ENCODE measurements around the gene PANK4. TPM values are rescaled to one million over a fixed set of nuclear protein-coding genes. Genes with fewer than 3 reads are reported as not detected.

PANK4 gene
- total and polyA plus RNA-seq, 12 donors = 13.8 to 50.2 (median 28.4) TPM

DNA sequence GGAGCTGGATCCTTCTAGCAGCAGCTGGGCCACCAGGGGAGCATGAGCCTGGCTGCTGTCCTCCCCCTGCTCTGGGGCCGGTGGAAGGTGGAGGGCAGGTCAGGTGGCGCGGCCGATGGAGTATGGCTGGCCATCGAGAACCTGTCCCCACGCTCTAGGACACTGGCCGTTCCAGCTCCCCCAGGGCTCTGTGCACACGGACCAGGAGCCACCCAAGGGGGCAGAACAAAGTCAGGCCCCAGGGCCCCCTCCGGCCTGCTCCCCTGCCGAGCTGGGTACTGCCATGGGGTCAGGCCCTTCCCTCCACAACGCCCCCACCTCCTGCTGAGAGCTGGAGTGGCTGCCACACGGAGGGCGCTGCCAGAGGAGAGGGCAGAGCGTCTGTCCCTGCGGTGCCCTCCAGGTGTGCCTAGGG lies 54.8 kb downstream of the PANK4 start:
- 80 to 81% methylated on average over 14 to 15 of the region's 15 CpGs; no CpG with 5 or more reads in 2 of the 4 donors for WGBS, 4 donors
- no peak overlapping the region for H3K4me3 ChIP-seq
- TF ChIP-seq, protein P1, sequence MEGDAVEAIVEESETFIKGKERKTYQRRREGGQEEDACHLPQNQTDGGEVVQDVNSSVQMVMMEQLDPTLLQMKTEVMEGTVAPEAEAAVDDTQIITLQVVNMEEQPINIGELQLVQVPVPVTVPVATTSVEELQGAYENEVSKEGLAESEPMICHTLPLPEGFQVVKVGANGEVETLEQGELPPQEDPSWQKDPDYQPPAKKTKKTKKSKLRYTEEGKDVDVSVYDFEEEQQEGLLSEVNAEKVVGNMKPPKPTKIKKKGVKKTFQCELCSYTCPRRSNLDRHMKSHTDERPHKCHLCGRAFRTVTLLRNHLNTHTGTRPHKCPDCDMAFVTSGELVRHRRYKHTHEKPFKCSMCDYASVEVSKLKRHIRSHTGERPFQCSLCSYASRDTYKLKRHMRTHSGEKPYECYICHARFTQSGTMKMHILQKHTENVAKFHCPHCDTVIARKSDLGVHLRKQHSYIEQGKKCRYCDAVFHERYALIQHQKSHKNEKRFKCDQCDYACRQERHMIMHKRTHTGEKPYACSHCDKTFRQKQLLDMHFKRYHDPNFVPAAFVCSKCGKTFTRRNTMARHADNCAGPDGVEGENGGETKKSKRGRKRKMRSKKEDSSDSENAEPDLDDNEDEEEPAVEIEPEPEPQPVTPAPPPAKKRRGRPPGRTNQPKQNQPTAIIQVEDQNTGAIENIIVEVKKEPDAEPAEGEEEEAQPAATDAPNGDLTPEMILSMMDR (IDR thresholded peaks at IDR 0.05) = no peak
- no peak for TF ChIP-seq POLR2A (IDR thresholded peaks at IDR 0.05)
- H3K4me1 ChIP-seq (replicated peaks in 1 of 2) = peaks cover 11 to 24% of the 10 kb centered on the region in 2 donors
- H3K9me3 ChIP-seq (replicated peaks in 1 of 3) = no peaks in the 10 kb centered on the region
- intact Hi-C loops (cut with DNase I) = no loop called here
- H3K27ac ChIP-seq = no peak overlapping the region
- no peaks in the 10 kb centered on the region for H3K36me3 ChIP-seq (replicated peaks in 1 of 2)
- DNase-seq = no peak
- peaks cover 13% of the 10 kb centered on the region for H3K27me3 ChIP-seq

DNA sequence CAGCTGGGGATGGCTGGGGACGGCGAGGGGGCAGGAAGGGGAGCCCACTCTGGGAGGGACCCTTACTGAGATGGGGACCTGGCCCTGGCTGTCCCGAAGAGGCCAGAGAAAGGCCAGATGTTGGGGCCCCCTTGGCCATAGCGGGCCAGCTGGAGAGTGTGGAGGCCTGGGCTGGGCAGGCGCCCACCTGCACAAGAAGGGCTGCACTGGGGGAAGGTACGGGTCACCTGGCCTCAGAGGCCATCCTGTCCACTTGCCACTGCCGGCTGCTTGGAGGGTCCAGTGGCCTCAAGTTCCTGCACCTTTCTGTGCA lies 55.3 kb downstream of the PANK4 start:
- WGBS, 4 donors = 74 to 100% (median 80%) methylated on average over 1 to 7 of the region's 7 CpGs
- H3K36me3 ChIP-seq (replicated peaks in 1 of 2) = no peaks in the 10 kb centered on the region
- no peak for TF ChIP-seq POLR2A (IDR thresholded peaks at IDR 0.05)
- TF ChIP-seq, protein P1 (IDR thresholded peaks at IDR 0.05) = no peak
- H3K4me1 ChIP-seq (replicated peaks in 1 of 2) = peaks cover 11 to 24% of the 10 kb centered on the region in 2 donors
- no peak overlapping the region for H3K4me3 ChIP-seq
- H3K27me3 ChIP-seq = peaks cover 18% of the 10 kb centered on the region
- H3K27ac ChIP-seq = no peak overlapping the region
- no peaks in the 10 kb centered on the region for H3K9me3 ChIP-seq (replicated peaks in 1 of 3)
- intact Hi-C loops (cut with DNase I) = no loop called here
- no peak for DNase-seq

DNA sequence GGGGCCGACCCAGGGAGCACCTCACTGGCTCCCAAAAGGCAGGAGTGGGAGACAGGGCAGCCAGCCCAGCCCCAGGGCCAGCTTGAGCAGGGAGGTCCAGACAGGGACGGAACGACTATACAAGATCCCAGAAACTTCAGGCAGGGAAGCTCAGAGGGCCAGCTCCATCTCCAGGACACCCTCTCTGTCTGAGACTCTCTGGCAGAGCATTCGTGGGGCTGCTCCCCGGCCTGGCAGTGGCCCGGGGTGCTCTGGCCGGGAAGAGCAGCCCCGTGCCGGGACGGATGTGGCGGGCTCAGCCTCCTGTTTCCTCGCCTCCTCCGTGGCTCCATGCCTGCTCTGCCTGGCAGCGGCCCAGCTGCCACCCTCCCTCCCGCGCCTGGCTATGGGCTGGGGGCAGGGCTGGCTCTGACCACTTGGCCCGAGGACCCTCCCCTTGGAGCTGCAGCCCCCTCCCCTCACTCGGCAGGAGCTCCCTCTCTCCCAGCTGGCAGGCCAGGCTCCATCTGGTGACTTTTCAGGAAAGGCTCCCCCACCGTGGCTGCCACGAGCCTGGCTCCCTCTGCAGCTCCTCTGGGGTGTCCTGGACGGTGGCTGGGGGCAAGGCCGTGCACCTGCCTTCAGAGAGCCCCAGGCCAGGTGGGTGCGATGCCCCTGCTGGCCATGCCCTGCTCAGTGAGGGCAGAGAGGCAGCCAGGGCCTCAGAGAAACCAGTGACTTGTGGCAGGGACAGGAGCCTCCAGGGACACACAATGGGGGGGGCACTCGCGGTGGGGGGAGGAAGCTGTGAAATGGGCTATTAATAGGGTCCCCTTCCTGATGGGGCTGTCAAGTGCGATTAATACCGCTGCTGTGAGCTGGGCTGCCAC lies 55.9 kb downstream of the PANK4 start:
- WGBS, 4 donors = 30 to 34% (median 31%) methylated on average over 12 to 27 of the region's 27 CpGs
- intact Hi-C loops (cut with DNase I) = no loop called here
- no peak for DNase-seq
- no peak overlapping the region for H3K27ac ChIP-seq
- H3K9me3 ChIP-seq (replicated peaks in 1 of 3) = no peaks in the 10 kb centered on the region
- TF ChIP-seq, protein P1 (IDR thresholded peaks at IDR 0.05) = no peak
- TF ChIP-seq POLR2A (IDR thresholded peaks at IDR 0.05) = no peak
- H3K27me3 ChIP-seq = peaks cover 21% of the 10 kb centered on the region
- no peak overlapping the region for H3K4me3 ChIP-seq
- peaks cover 8 to 18% of the 10 kb centered on the region in 2 donors for H3K4me1 ChIP-seq (replicated peaks in 1 of 2)
- no peaks in the 10 kb centered on the region for H3K36me3 ChIP-seq (replicated peaks in 1 of 2)

DNA sequence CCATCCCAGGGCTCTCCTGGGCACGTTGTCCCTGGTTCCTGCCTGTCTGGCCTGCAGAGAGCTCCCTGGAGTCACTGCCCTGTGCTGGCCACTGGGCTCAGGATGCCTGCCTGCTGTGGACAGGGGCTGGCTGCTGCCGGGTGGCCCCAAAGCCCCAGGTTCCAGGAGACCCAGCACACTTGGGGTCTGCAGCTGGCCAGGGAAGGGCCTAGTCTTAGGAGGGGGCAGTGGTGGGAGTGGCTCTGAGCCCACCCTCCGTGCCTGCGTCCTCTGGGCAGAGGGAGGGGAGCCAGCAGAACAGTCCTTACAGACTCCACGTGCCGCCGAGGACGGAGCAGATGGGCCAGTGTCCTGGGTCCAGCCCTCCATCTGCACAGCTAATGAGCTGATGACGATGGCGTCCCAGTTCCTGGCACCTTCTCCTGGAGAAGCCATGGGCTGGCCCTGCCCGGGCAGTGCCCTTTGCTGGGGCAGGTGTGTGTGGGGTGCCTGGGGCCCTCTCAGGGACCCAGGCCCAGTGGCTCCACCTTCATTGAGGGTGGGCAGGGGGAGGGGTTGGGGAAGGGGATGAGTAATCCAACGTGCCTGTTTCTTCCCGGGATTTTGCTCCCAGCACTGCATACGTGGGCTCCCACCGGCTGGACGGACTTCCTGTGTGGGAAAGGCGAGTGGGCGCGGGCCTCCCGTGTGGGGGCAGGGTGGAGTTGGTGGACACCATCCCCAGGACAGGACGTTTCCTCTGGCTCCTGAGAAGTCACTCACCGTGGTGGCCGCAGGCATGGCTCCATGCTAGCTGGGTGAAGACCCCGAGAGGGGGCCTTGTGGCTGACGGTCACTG lies 57.1 kb downstream of the PANK4 start:
- Histone ChIP-seq H3K27me3 (peaks cover 33% of the 10 kb centered on the region), H3K36me3 (replicated peaks in 1 of 2) (no peaks in the 10 kb centered on the region), H3K27ac (no peak overlapping the region), H3K4me1 (replicated peaks in 1 of 2) (peaks cover 0 to 14% of the 10 kb centered on the region in 2 donors), H3K4me3 (no peak overlapping the region), H3K9me3 (replicated peaks in 1 of 3) (no peaks in the 10 kb centered on the region)
- 41 to 59% (median 50%) methylated on average over 6 to 25 of the region's 25 CpGs for WGBS, 4 donors
- DNase-seq = no peak
- TF ChIP-seq POLR2A (IDR thresholded peaks at IDR 0.05) = no peak
- TF ChIP-seq, protein P1 (IDR thresholded peaks at IDR 0.05) = no peak
- intact Hi-C loops (cut with DNase I) = no loop called here
